HepG2 (cell line): ENCODE measurements around the gene TNFRSF18. TPM values are rescaled to one million over a fixed set of nuclear protein-coding genes. Genes with fewer than 3 reads are reported as not detected.
A peak's percentile ranks its signal among the peaks of the same experiment; 100 is the strongest.

Experiments
- FLYWCH1 ChIP-seq: sonication (generic); formaldehyde crosslinking; IDR thresholded peaks from 2 replicates; pipeline ENCODE4 v1.8.1; 2023; ENCODE audit warnings: mild to moderate bottlenecking, missing genetic modification reagents
- HHEX ChIP-seq: IDR thresholded peaks from 2 replicates; pipeline ENCODE4 v1.6.1; 2016; ENCODE audit warnings: control low read depth
- IKZF4 ChIP-seq: sonication (generic); formaldehyde crosslinking; IDR thresholded peaks from 2 replicates; pipeline ENCODE4 v1.5.1; 2020; ENCODE audit warnings: borderline replicate concordance, mild to moderate bottlenecking, low read depth, missing genetic modification reagents; ENCODE audit errors: not compliant biosample characterization
- NR2F6 ChIP-seq, 2 experiments: IDR thresholded peaks; 2 replicates each; pipeline ENCODE4 v1.6.1; 2016; ENCODE audit warnings: antibody characterized with exemption in 1 of 2, mild to moderate bottlenecking in 1 of 2
- RFXANK ChIP-seq: IDR thresholded peaks from 2 replicates; pipeline ENCODE4 v1.6.1; 2016
- STAG1 ChIP-seq: sonication (generic); formaldehyde crosslinking; IDR thresholded peaks from 2 replicates; pipeline ENCODE4 v1.4.0; 2020; ENCODE audit warnings: missing genetic modification reagents
- U2AF2 ChIP-seq: fragments of 200-400 bp; formaldehyde crosslinking; IDR thresholded peaks from 2 replicates; pipeline ENCODE4 v1.6.1; 2017; ENCODE audit warnings: low read depth, mild to moderate bottlenecking, low read length
- ZBTB8A ChIP-seq: sonication (generic); formaldehyde crosslinking; IDR thresholded peaks from 2 replicates; pipeline ENCODE4 v1.4.0; 2020; ENCODE audit warnings: mild to moderate bottlenecking, low read depth, missing genetic modification reagents, borderline replicate concordance
- ZNF446 ChIP-seq: sonication (generic); formaldehyde crosslinking; IDR thresholded peaks from 2 replicates; pipeline ENCODE4 v1.5.0; 2020; ENCODE audit warnings: mild to moderate bottlenecking, missing genetic modification reagents
- ZNF788 ChIP-seq: sonication (generic); formaldehyde crosslinking; IDR thresholded peaks from 2 replicates; pipeline ENCODE4 v1.5.0; 2020; ENCODE audit warnings: mild to moderate bottlenecking, missing genetic modification reagents, borderline replicate concordance
- ZSCAN31 ChIP-seq: sonication (generic); formaldehyde crosslinking; IDR thresholded peaks from 2 replicates; pipeline ENCODE4 v1.5.0; 2020; ENCODE audit warnings: low read depth, mild to moderate bottlenecking, missing genetic modification reagents
- polyA plus RNA-seq, 8 experiments: library from polyadenylated mRNA; depleted of rRNA in 3 of 8; stranded (reverse) in 7 of 8; unstranded in 1 of 8; fragments of >200 nt; fragmentation: Illumina TruSeq in 4 of 8; extraction: Trizol in 4 of 8; gene quantifications; 2 replicates each; pipeline versions ENCODE4 v1.2.1 to v1.2.3, GENCODE V29; 2011 to 2016; ENCODE audit warnings: low read depth in 4 of 8, missing spikeins in 1 of 8, mixed read lengths in 1 of 8; ENCODE audit not compliant: insufficient read depth in 1 of 8
- total RNA-seq, 5 experiments: library from RNA; depleted of rRNA; stranded (reverse); fragments of >200 nt; fragmentation: Illumina TruSeq; extraction: Trizol; gene quantifications; 2 replicates each; pipeline ENCODE4 v1.2.3, GENCODE V29; 2016; ENCODE audit warnings: low read depth in 1 of 5
- TF ChIP-seq, protein P1 (sequence below): sonication (generic); formaldehyde crosslinking; IDR thresholded peaks from 2 replicates; pipeline ENCODE4 v1.5.0; 2020; ENCODE audit warnings: mild to moderate bottlenecking, missing genetic modification reagents
- TF ChIP-seq, protein P2 (sequence below): sonication (generic); formaldehyde crosslinking; IDR thresholded peaks from 2 replicates; pipeline ENCODE4 v1.4.0; 2020; ENCODE audit warnings: missing genetic modification reagents
- TF ChIP-seq, protein P3 (sequence below): sonication (generic); formaldehyde crosslinking; IDR thresholded peaks from 2 replicates; pipeline ENCODE4 v1.4.0; 2020; ENCODE audit warnings: mild to moderate bottlenecking, missing genetic modification reagents
- TF ChIP-seq, protein P4 (sequence below): sonication (generic); formaldehyde crosslinking; IDR thresholded peaks from 2 replicates; pipeline ENCODE4 v1.5.1; 2020; ENCODE audit warnings: mild to moderate bottlenecking, missing genetic modification reagents, moderate library complexity
- TF ChIP-seq, protein P5 (sequence below): IDR thresholded peaks from 2 replicates; pipeline ENCODE4 v1.4.0; 2020; ENCODE audit warnings: mild to moderate bottlenecking, missing genetic modification reagents

The TNFRSF18 gene
- total and polyA plus RNA-seq, 2 of the 13 experiments (the other 11 are each of a cell fraction or from before 2014, with no cell fraction given) = not detected

DNA sequence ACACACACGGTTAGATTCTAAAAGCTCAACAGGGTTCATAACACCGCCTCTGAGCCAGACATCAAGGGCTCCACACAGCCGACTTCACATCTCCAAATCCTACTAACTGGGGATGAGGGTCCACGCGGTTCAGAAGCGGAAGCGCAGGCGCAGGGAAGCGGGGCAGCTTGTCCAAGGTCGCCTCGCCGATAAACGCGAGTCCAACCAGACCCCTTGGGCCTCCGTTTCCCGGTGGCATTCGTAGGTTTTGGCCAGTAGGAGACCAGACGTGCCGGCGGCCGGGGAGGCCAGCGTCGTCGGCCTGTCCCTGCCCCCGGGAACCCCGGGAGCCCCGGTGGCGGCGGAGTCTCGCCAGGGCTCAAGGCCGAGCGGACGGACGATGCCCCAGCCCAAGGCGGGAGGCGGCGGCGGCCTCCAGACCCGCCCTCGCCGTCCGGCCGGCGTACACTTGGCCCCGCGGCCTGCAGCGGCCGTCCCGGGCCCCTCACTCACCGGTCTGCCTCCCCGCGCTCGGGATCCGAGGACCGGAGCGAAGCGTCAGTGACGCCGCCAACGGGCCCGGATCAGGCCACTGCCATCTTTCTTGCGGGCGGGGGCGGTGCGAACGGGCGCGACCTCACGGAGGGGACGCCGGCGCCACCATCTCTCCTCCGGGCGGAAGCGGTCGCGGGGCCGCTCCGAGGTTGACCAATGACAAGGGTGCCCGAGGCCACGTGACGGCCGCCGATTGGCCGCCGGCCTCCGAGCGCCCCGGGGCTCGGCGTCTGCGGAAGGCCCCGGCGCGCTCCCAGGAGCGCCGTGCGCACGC is 25.2 kb upstream of the TNFRSF18 start, which contains the start of gene SDF4 (continued):
- TF ChIP-seq, protein P1, sequence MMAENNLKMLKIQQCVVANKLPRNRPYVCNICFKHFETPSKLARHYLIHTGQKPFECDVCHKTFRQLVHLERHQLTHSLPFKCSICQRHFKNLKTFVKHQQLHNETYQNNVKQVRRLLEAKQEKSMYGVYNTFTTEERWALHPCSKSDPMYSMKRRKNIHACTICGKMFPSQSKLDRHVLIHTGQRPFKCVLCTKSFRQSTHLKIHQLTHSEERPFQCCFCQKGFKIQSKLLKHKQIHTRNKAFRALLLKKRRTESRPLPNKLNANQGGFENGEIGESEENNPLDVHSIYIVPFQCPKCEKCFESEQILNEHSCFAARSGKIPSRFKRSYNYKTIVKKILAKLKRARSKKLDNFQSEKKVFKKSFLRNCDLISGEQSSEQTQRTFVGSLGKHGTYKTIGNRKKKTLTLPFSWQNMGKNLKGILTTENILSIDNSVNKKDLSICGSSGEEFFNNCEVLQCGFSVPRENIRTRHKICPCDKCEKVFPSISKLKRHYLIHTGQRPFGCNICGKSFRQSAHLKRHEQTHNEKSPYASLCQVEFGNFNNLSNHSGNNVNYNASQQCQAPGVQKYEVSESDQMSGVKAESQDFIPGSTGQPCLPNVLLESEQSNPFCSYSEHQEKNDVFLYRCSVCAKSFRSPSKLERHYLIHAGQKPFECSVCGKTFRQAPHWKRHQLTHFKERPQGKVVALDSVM (CRISPR knock-in tag) = peak; percentile 68; the same call in 1 of the 2 replicates
- TF ChIP-seq HHEX = no peak
- TF ChIP-seq, protein P2, sequence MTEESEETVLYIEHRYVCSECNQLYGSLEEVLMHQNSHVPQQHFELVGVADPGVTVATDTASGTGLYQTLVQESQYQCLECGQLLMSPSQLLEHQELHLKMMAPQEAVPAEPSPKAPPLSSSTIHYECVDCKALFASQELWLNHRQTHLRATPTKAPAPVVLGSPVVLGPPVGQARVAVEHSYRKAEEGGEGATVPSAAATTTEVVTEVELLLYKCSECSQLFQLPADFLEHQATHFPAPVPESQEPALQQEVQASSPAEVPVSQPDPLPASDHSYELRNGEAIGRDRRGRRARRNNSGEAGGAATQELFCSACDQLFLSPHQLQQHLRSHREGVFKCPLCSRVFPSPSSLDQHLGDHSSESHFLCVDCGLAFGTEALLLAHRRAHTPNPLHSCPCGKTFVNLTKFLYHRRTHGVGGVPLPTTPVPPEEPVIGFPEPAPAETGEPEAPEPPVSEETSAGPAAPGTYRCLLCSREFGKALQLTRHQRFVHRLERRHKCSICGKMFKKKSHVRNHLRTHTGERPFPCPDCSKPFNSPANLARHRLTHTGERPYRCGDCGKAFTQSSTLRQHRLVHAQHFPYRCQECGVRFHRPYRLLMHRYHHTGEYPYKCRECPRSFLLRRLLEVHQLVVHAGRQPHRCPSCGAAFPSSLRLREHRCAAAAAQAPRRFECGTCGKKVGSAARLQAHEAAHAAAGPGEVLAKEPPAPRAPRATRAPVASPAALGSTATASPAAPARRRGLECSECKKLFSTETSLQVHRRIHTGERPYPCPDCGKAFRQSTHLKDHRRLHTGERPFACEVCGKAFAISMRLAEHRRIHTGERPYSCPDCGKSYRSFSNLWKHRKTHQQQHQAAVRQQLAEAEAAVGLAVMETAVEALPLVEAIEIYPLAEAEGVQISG (CRISPR knock-in tag) = peak; percentile 91
- no peak for TF ChIP-seq ZBTB8A (CRISPR knock-in tag)
- peak; percentile 82; the same call in 1 of the 2 replicates for TF ChIP-seq ZNF788 (CRISPR knock-in tag)
- no peak for TF ChIP-seq ZNF446
- TF ChIP-seq NR2F6 (IDR thresholded peaks at IDR 0.05) = no peak
- TF ChIP-seq NR2F6 (CRISPR knock-in tag; IDR thresholded peaks at IDR 0.05) = peak; percentile 34; the same call in 1 of the 2 replicates
- TF ChIP-seq STAG1 (CRISPR knock-in tag) = 0 out of 2 replicates have a peak, but pooled peaks have one; percentile 1
- no peak for TF ChIP-seq FLYWCH1 (CRISPR knock-in tag)
- TF ChIP-seq RFXANK (CRISPR knock-in tag) = no peak
- TF ChIP-seq, protein P3, sequence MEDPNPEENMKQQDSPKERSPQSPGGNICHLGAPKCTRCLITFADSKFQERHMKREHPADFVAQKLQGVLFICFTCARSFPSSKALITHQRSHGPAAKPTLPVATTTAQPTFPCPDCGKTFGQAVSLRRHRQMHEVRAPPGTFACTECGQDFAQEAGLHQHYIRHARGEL (CRISPR knock-in tag) = no peak
- TF ChIP-seq, protein P4, sequence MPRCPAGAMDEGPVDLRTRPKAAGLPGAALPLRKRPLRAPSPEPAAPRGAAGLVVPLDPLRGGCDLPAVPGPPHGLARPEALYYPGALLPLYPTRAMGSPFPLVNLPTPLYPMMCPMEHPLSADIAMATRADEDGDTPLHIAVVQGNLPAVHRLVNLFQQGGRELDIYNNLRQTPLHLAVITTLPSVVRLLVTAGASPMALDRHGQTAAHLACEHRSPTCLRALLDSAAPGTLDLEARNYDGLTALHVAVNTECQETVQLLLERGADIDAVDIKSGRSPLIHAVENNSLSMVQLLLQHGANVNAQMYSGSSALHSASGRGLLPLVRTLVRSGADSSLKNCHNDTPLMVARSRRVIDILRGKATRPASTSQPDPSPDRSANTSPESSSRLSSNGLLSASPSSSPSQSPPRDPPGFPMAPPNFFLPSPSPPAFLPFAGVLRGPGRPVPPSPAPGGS (CRISPR knock-in tag) = peak; percentile 33; the same call in 1 of the 2 replicates
- no peak for TF ChIP-seq U2AF2
- peak; percentile 18; the same call in 1 of the 2 replicates for TF ChIP-seq ZSCAN31 (CRISPR knock-in tag)
- TF ChIP-seq, protein P5, sequence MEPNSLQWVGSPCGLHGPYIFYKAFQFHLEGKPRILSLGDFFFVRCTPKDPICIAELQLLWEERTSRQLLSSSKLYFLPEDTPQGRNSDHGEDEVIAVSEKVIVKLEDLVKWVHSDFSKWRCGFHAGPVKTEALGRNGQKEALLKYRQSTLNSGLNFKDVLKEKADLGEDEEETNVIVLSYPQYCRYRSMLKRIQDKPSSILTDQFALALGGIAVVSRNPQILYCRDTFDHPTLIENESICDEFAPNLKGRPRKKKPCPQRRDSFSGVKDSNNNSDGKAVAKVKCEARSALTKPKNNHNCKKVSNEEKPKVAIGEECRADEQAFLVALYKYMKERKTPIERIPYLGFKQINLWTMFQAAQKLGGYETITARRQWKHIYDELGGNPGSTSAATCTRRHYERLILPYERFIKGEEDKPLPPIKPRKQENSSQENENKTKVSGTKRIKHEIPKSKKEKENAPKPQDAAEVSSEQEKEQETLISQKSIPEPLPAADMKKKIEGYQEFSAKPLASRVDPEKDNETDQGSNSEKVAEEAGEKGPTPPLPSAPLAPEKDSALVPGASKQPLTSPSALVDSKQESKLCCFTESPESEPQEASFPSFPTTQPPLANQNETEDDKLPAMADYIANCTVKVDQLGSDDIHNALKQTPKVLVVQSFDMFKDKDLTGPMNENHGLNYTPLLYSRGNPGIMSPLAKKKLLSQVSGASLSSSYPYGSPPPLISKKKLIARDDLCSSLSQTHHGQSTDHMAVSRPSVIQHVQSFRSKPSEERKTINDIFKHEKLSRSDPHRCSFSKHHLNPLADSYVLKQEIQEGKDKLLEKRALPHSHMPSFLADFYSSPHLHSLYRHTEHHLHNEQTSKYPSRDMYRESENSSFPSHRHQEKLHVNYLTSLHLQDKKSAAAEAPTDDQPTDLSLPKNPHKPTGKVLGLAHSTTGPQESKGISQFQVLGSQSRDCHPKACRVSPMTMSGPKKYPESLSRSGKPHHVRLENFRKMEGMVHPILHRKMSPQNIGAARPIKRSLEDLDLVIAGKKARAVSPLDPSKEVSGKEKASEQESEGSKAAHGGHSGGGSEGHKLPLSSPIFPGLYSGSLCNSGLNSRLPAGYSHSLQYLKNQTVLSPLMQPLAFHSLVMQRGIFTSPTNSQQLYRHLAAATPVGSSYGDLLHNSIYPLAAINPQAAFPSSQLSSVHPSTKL = no peak
- peak; percentile 39 for TF ChIP-seq IKZF4 (CRISPR knock-in tag)
